WI38 (cell line): ENCODE results near the gene NXPH2.

Experiments
- H3K4me3 ChIP-seq: 2 replicates; pipeline ENCODE4 v1.5.1; 2011; ENCODE audit warnings: low read depth, mild to moderate bottlenecking, control low read depth, low read length
- CTCF ChIP-seq: IDR thresholded peaks from 2 replicates; pipeline ENCODE4 v1.5.1; 2012; ENCODE audit warnings: low read depth, mild to moderate bottlenecking, control low read depth, low read length

Gene NXPH2

DNA sequence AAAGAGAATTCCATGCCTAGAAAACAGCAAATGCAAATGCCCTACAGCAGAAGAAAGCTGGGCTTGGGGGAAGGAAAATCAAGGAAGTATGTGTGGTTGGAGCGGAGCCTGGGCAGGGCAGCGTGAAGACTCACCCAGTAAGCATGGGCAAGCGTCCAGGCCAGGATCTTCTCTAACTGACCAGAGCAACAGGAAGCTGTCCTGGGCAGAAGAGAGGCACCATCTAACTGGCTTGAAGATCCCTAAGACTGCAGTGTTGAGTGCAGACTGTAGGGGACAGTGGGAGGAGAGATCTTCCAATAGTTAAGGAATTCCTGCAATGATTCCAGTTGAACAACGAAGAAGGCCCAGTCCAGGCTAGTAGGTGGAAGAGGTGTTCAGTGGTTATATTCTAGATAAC lies 57.9 kb downstream of the NXPH2 start:
- TF ChIP-seq CTCF, result no peak

GRCh38 chr2:138720035-138720838 lies 60.0 kb downstream of the NXPH2 start:
- no peak overlapping the region for H3K4me3 ChIP-seq
- TF ChIP-seq CTCF, result no peak

More for the DNA sequence above, 57.9 kb downstream of the NXPH2 start:
- H3K4me3 ChIP-seq, result no peak overlapping the region

DNA sequence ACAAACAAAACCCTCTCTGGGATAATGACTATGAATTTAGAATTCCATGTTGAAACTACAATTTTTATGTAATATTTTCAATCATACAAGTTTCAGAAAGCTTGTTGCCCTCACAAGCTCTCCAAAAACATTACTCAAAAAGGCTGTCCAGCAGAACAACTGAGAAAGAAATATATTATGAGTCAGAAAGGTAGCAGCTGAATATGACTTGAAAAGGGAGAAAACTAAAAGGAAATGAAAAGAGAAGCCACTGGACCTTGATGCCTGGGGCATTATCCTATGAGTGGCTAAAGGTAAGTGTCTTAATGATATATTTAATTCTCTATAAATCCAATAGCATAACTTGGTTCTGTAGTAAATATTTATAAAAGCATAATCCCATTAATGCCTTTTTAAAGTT lies 61.8 kb downstream of the NXPH2 start:
- no peak overlapping the region for H3K4me3 ChIP-seq
- no peak for TF ChIP-seq CTCF

DNA sequence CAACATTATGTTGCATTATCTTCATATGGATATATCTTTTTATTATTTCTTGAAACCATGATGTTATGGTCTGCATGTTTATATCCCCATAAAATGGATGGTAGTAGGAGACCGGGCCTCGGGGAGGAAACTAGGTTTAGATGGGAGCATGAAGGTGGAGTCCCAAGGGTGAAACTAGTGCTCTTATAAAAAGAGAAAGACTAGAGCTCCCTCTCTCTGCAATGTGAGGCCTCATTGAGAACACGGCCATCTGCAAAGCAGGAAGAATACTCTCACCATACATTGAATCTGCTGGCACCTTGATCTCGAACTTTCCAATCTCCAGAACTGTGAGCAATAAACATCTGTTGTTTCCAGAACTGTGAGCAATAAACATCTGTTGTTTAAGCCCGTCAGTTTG lies 64.0 kb downstream of the NXPH2 start:
- no peak for TF ChIP-seq CTCF
- no peak overlapping the region for H3K4me3 ChIP-seq

- no peak overlapping the region for H3K4me3 ChIP-seq
- no peak for TF ChIP-seq CTCF
These were observed 66.7 kb downstream of the NXPH2 start for GRCh38 chr2:138713504-138713903.

- H3K4me3 ChIP-seq, result no peak overlapping the region
- TF ChIP-seq CTCF, result no peak
These were observed 67.1 kb downstream of the NXPH2 start for GRCh38 chr2:138713069-138713496.

DNA sequence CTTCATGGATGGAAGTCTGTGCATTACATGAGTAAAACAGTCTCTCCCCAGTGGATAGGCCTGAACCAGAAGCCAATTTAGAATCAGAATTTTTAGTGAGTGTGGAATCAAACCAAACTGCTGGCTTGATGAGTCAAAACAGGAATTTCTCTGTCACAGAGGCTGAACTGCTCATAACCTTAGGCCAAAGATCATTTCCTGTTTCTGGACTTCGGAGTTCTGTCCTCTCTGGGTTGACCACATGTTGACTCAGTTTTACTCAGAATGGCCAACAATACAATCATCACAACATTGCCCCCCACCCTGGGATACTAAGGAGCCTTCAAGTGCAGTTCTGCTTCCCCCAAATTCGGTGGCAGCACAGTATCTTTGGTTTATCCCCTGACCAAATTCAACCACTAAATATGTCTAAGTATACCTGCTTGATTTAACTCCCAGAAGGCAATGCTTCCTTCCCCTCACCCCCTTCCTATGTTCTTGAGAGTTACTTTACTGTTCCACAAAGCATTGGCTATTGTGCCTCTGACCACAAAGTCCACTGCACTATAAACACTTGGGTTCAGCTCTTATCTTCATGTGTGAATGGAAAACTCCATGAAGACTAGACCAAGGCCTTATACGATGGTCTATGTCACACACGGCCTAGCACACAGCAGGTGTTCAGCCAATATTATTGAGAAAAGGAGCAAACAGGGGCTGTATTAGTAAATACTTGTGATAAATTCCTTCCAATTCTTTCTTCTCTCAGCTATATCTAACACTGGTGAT lies 67.8 kb downstream of the NXPH2 start:
- H3K4me3 ChIP-seq, result no peak overlapping the region
- TF ChIP-seq CTCF, result no peak
